HG02798 (cell line): ENCODE data around the gene SLIT3.

Experiments used
- ATAC-seq: cut with Tn5 transposase; IDR thresholded peaks from one replicate; pipeline ENCODE4 v1.9.1; 2021; ENCODE audit warnings: mild to moderate bottlenecking; ENCODE audit not compliant: unreplicated experiment, poor library complexity

SLIT3 gene

GRCh38 chr5:169050636-169051035 lies 250.3 kb downstream of the SLIT3 start:
- no peak for ATAC-seq

GRCh38 chr5:169050146-169050571 lies 250.8 kb downstream of the SLIT3 start:
- ATAC-seq: no peak

GRCh38 chr5:169049712-169050111 lies 251.2 kb downstream of the SLIT3 start:
- no peak for ATAC-seq

GRCh38 chr5:169048181-169049125 lies 252.5 kb downstream of the SLIT3 start:
- no peak for ATAC-seq

- no peak for ATAC-seq
Observed at GRCh38 chr5:169044962-169045361, 256.0 kb downstream of the SLIT3 start.

- no peak for ATAC-seq
Observed at GRCh38 chr5:169041180-169041579, 259.8 kb downstream of the SLIT3 start.

- no peak for ATAC-seq
Observed at GRCh38 chr5:169039592-169039991, 261.3 kb downstream of the SLIT3 start.

GRCh38 chr5:169037466-169037865 lies 263.5 kb downstream of the SLIT3 start:
- no peak for ATAC-seq

GRCh38 chr5:169036079-169036805 lies 264.7 kb downstream of the SLIT3 start:
- no peak for ATAC-seq

GRCh38 chr5:169029661-169030274 lies 271.2 kb downstream of the SLIT3 start:
- no peak for ATAC-seq

GRCh38 chr5:169029037-169029436 lies 271.9 kb downstream of the SLIT3 start:
- ATAC-seq: no peak

- no peak for ATAC-seq
Observed at GRCh38 chr5:169027501-169028061, 273.4 kb downstream of the SLIT3 start.

GRCh38 chr5:169025491-169025890 lies 275.4 kb downstream of the SLIT3 start:
- no peak for ATAC-seq

GRCh38 chr5:169024421-169024820 lies 276.5 kb downstream of the SLIT3 start:
- ATAC-seq: no peak

GRCh38 chr5:169022718-169023117 lies 278.2 kb downstream of the SLIT3 start:
- ATAC-seq: no peak

- ATAC-seq: no peak
Observed at GRCh38 chr5:169020102-169020501, 280.8 kb downstream of the SLIT3 start.

GRCh38 chr5:169018925-169019324 lies 282.0 kb downstream of the SLIT3 start:
- ATAC-seq: no peak

GRCh38 chr5:169015991-169016390 lies 284.9 kb downstream of the SLIT3 start:
- ATAC-seq: no peak

- ATAC-seq: no peak
Observed at GRCh38 chr5:169013846-169014245, 287.1 kb downstream of the SLIT3 start.

- ATAC-seq: no peak
Observed at GRCh38 chr5:169013208-169013728, 287.7 kb downstream of the SLIT3 start.
